ENCODE data around the gene TXN2. TPM values are rescaled to one million over a fixed set of nuclear protein-coding genes. Genes with fewer than 3 reads are reported as not detected.
"Not testable (repeated sequence)": the region's sequence is repeated elsewhere in the genome, so short reads cannot be mapped to it uniquely, and the experiment has no call there.

TXN2 gene
- total RNA-seq, 4 donors from 2014 or later = 75.7 to 116 (median 92.9) TPM

DNA sequence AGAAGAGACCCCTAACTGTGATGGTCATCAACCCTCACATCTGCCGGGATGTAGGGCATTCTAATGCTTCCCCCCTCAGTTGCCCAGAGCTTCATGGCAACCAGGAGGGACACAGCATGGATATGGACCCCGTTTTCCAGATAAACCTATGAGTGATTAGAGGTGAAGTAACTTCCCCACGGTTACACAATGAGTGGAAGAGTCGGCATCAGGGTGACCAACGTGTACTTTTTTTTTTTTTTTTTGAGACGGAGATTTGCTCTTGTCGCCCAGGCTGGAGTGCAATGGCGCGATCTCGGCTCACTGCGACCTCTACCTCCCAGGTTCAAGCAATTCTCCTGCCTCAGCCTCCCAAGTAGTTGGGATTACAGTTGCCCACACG, 25.0 kb downstream of the TXN2 start:
- Histone ChIP-seq H3K27me3 (no peaks in the 10 kb centered on the region), H3K27ac (peak overlapping the region in 3 of 4 donors; percentile 85 to 93 (median 87)), H3K36me3 (no peaks in the 10 kb centered on the region), H3K4me3 (no peak overlapping the region), H3K9me3 (no peaks in the 10 kb centered on the region), H3K4me1 (peaks cover 13 to 51% (median 25%) of the 10 kb centered on the region in 4 donors)
- TF ChIP-seq CTCF (IDR thresholded peaks at IDR 0.05) = no peak
- TF ChIP-seq POLR2A (IDR thresholded peaks at IDR 0.05) = no peak
- DNase-seq = no peak

GRCh38 chr22:36455571-36456463, 25.6 kb downstream of the TXN2 start:
- peaks cover 16 to 55% (median 30%) of the 10 kb centered on the region in 4 donors for H3K4me1 ChIP-seq
- H3K4me3 ChIP-seq = peak overlapping the region; percentile 32 to 72 (median 44)
- peak overlapping the region; percentile 85 to 93 (median 86) for H3K27ac ChIP-seq
- H3K36me3 ChIP-seq = no peaks in the 10 kb centered on the region
- DNase-seq = no peak
- TF ChIP-seq POLR2A (IDR thresholded peaks at IDR 0.05) (no peak), CTCF (IDR thresholded peaks at IDR 0.05) (no peak)
- no peaks in the 10 kb centered on the region for H3K9me3 ChIP-seq
- no peaks in the 10 kb centered on the region for H3K27me3 ChIP-seq

DNA sequence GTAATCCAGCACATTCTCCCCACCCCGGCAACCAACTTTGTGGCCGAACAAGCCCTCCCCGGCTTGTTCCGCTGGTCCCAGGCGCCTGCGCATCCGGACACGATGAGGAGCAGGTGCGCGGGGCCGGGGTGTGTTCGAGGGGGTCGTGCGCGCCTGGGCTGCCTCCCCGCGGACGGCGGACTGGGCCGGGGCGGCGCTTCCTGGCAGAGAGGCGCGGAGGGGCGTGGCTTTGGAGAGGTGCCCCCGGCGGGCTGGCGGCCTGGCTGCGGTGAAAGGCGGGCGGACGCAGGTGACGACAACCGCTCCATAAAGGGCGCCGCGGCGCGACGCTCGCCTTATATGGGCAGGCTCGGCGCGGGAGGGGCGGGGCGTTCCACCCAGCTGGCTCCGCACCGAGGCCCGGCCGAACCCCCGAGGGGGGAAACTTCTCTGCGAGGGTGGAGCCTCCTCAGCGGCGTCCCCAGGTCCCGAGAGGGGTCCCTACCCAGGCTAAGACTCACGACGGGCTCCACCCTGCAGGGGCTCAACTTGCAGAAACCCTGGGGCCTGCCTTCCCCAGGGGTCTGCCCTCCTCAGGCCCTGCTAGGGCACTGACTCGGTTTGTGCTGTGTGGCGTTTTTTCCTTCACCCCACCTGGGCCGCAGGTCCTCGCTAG, 26.4 kb downstream of the TXN2 start:
- TF ChIP-seq CTCF (IDR thresholded peaks at IDR 0.05) (peak in 4 of 6 experiments; percentile 12 to 41 (median 30)), POLR2A (IDR thresholded peaks at IDR 0.05) (peak; percentile 59 to 86)
- Histone ChIP-seq H3K27ac (peak overlapping the region; percentile 85 to 93 (median 86)), H3K9me3 (no peaks in the 10 kb centered on the region), H3K4me1 (peaks cover 16 to 55% (median 30%) of the 10 kb centered on the region in 4 donors), H3K27me3 (no peaks in the 10 kb centered on the region), H3K4me3 (peak overlapping the region; percentile 32 to 72 (median 44)), H3K36me3 (no peaks in the 10 kb centered on the region)
- peak; percentile 97 to 99 (median 99) for DNase-seq

DNA sequence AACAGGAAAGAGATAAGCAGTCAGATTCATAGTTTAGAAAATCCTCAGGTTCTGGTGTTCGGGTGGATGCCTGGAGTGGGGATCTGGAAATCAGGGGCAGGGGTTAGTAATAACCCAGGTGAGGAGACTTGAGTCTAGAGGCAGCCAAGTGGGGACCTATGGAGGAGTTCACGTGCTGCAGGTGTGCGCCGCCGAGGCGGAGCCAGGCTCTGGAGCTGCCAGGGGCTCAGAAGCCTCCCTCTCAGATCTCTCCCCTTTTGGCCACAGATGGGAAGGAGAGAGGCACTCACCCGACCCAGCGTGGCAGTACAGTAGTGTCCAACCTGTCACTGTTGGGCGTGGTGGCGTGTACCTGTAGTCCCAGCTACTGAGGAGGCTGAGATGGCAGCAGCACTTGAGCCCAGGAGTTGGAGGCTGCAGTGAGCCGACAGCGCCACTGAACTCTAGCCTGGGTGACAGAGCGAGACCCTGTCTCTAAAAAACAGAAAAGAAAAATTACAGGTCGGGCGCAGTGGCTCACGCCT, 27.5 kb downstream of the TXN2 start:
- H3K27ac ChIP-seq = peak overlapping the region; percentile 85 to 93 (median 86)

DNA sequence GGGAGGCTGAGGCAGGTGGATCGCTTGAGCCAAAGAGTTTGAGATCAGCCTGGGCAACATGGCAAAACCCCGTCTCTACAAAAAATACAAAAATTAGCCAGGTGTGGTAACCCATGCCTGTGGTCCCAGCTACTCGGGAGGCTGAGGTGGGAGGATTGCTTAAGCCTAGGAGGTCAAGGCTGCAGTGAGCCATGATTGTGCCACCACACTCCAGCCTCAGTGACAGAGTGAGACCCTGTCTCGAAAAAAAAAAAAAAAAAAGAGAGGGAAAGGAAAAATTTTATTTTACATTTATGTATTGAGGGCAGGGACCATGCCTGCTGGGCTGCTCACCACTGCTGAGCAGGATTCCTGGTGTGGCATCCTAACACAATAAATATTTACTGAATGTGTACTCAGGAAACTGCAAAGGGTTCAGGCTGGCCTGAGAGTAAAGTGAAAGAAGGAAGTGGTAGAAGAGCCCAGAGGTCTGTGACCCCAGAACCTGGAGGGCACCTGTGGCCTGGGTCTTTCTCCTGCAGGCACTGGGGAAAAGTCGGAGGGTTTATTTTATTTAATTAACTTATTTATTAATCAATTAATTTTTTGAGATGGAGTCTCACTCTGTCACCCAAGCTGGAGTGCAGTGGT, 28.3 kb downstream of the TXN2 start:
- Histone ChIP-seq H3K27ac (peak overlapping the region; percentile 85 to 93 (median 86)), H3K4me1 (peaks cover 16 to 48% (median 30%) of the 10 kb centered on the region in 4 donors)
- peak in 2 of 3 donors; percentile 67 to 77 for DNase-seq
- not testable (repeated sequence) for H3K36me3 ChIP-seq, H3K27me3 ChIP-seq, H3K4me3 ChIP-seq, H3K9me3 ChIP-seq

More for the DNA sequence above, 27.5 kb downstream of the TXN2 start:
- no peak overlapping the region for H3K4me3 ChIP-seq
- TF ChIP-seq CTCF (IDR thresholded peaks at IDR 0.05) = no peak
- no peak for TF ChIP-seq POLR2A (IDR thresholded peaks at IDR 0.05)
- no peaks in the 10 kb centered on the region for H3K36me3 ChIP-seq
- H3K9me3 ChIP-seq = no peaks in the 10 kb centered on the region
- no peaks in the 10 kb centered on the region for H3K27me3 ChIP-seq
- no peak for DNase-seq
- H3K4me1 ChIP-seq = peaks cover 16 to 55% (median 30%) of the 10 kb centered on the region in 4 donors

Data from Peyer's patch (tissue), 4 donors.